CD4-positive, alpha-beta T cell treated with Interleukin-17A for 4 hours (primary cell): ENCODE data around the gene RPS14.
"Not testable (repeated sequence)": the region's sequence is repeated elsewhere in the genome, so short reads cannot be mapped to it uniquely, and the experiment has no call there.

Experiments
- DNase-seq: peaks from one replicate; pipeline ENCODE4 v3.0.0-alpha.2; 2020; ENCODE audit warnings: mixed read lengths

Gene RPS14

GRCh38 chr5:150443242-150444075 lies 6.1 kb downstream of the RPS14 start:
- DNase-seq, result no peak

- no peak for DNase-seq
These were observed 6.8 kb downstream of the RPS14 start for GRCh38 chr5:150442699-150443080.

- DNase-seq, result no peak
These were observed 7.5 kb downstream of the RPS14 start for GRCh38 chr5:150441813-150442698.

GRCh38 chr5:150440948-150441812 lies 8.4 kb downstream of the RPS14 start:
- no peak for DNase-seq

- peak; percentile 16 for DNase-seq
These were observed 10.5 kb downstream of the RPS14 start for GRCh38 chr5:150438873-150439546.

GRCh38 chr5:150436141-150436680 lies 13.3 kb downstream of the RPS14 start:
- peak; percentile 96 for DNase-seq

- DNase-seq, result no peak
These were observed 15.1 kb downstream of the RPS14 start for GRCh38 chr5:150434464-150434863.

- DNase-seq, result no peak
These were observed 18.0 kb downstream of the RPS14 start for GRCh38 chr5:150431574-150431973.

GRCh38 chr5:150431048-150431447 lies 18.5 kb downstream of the RPS14 start:
- DNase-seq, result no peak

GRCh38 chr5:150429410-150429873 lies 20.1 kb downstream of the RPS14 start:
- no peak for DNase-seq

GRCh38 chr5:150428978-150429377 lies 20.6 kb downstream of the RPS14 start:
- DNase-seq, result no peak

GRCh38 chr5:150428106-150428876 lies 21.2 kb downstream of the RPS14 start:
- DNase-seq, result no peak

- not testable (repeated sequence) for DNase-seq
These were observed 23.4 kb downstream of the RPS14 start for GRCh38 chr5:150426165-150426564.

- no peak for DNase-seq
These were observed 26.8 kb downstream of the RPS14 start for GRCh38 chr5:150422758-150423157.

GRCh38 chr5:150422075-150422474 lies 27.5 kb downstream of the RPS14 start:
- DNase-seq, result no peak

GRCh38 chr5:150419630-150420270 lies 29.8 kb downstream of the RPS14 start:
- no peak for DNase-seq

GRCh38 chr5:150413902-150414790 lies 35.4 kb downstream of the RPS14 start:
- DNase-seq, result not testable (repeated sequence)

- no peak for DNase-seq
These were observed 36.2 kb downstream of the RPS14 start for GRCh38 chr5:150413176-150413901.
